GM13976 (cell line): ENCODE measurements around the gene BCLAF3.

ENCODE experiments used
- DNase-seq: peaks from one replicate; pipeline ENCODE4 v3.0.0; 2012; ENCODE audit warnings: low spot score
- in situ Hi-C: fragments of 300-500 bp; cut with MboI; formaldehyde crosslinking; loops from one replicate; pipeline ENCODE4 v1.12.0; 2022; ENCODE audit warnings: low sequenced_read_pairs, mixed read lengths, inconsistent platforms; ENCODE audit not compliant: unreplicated experiment
- TF ChIP-seq, protein P1 (sequence below): IDR thresholded peaks from 2 replicates; pipeline ENCODE4 v1.5.1; 2012; ENCODE audit warnings: borderline replicate concordance, mild to moderate bottlenecking; ENCODE audit not compliant: insufficient read depth; ENCODE audit errors: extremely low read depth, missing control alignments, control extremely low read depth

BCLAF3 gene

DNA sequence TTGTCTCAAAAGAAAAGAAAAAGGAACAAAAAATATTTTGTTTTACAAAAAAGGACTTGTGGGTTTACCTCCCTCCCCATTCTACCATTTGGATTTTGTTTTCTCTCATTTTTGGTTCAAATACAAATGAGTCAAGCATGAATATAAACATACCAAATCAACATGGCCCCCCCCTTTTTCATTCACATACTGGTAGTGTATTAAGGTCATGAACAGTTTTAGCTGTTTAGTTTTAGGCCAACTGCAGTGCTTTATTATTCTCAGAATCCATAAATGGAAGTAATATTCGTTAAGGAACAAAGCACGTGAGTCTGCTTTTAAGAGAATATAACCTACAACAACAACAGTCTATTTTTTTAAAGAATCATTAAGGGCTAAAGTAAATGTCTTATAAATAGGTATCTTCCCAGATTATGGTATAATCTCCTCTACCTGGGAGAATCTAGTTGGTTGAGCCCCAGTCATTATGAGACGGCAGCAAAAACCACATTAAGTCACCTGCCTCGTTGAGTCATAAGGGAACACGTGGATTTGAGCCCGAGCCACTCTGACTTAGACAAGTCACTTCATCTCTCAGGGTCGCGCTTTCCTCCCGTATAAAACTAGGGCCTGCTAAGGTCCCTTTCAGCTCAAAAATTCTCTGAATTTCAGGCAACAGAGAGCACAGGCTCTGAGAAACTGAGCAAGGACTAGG, 26.7 kb downstream of the BCLAF3 start:
- TF ChIP-seq, protein P1, sequence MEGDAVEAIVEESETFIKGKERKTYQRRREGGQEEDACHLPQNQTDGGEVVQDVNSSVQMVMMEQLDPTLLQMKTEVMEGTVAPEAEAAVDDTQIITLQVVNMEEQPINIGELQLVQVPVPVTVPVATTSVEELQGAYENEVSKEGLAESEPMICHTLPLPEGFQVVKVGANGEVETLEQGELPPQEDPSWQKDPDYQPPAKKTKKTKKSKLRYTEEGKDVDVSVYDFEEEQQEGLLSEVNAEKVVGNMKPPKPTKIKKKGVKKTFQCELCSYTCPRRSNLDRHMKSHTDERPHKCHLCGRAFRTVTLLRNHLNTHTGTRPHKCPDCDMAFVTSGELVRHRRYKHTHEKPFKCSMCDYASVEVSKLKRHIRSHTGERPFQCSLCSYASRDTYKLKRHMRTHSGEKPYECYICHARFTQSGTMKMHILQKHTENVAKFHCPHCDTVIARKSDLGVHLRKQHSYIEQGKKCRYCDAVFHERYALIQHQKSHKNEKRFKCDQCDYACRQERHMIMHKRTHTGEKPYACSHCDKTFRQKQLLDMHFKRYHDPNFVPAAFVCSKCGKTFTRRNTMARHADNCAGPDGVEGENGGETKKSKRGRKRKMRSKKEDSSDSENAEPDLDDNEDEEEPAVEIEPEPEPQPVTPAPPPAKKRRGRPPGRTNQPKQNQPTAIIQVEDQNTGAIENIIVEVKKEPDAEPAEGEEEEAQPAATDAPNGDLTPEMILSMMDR: no peak
- DNase-seq: peak; percentile 28
- in situ Hi-C loops: no loop called here

DNA sequence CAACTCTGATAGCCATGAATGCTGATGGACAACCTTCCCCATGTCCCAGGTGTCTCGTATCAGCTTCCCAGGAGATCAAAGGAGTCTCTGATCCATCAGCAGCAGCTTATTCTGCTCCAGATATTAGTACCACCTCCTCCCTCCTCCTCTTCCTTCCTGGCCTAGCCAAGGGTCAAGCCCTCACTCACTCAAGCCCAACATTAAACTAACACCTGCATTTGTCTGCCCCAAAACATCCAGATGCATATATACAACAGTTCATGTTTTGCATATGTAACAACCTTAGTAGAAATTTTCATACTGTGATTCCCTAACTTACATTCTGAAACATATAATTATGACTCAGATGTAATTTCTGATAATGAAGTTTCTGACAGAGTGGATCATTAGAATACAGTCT, 29.9 kb downstream of the BCLAF3 start:
- TF ChIP-seq, protein P1: no peak
- in situ Hi-C loops: no loop called here
- DNase-seq: no peak

DNA sequence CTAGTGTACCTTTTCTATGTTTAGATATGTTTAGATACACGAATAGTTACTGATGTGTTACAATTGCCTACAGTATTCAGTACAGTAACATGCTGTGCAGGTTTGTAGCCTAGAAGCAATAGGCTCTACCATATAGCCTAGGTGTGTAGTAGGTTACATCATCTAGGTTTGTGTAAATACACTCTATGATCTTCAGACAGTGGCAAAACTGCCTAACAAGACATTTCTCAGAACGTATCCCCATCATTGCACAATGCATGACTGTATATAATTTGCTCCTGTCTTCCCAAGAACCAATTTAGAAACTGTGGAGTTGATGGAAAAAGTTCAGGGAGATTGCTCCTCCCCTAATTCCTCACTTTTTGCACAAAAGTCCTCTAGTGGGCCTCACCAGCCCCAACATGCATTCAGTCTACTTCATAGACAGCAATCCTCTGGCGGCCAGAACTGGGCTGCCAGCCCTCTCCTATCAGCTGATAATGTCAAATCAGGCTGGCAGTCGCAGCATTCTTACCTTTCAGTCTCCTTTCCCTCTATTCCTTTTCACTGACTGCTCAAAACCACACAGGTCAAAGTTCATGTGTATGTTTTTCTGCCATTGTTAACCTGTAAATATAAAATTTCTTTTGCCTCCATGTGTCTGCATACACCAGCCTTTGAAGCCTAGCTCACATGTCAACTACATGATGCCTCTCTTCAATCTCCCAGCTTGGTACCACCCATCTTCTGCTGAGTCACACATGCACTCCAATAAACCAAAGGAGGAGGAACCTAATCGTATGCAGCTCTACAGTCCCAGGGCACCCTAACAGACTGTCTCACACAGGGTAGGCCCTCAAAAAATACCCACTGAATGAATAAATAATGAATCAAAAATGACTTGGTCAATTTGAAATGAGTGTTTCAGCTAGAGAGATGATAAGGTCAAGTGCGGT, 32.0 kb downstream of the BCLAF3 start:
- TF ChIP-seq, protein P1: no peak
- in situ Hi-C loops: no loop called here
- no peak for DNase-seq

DNA sequence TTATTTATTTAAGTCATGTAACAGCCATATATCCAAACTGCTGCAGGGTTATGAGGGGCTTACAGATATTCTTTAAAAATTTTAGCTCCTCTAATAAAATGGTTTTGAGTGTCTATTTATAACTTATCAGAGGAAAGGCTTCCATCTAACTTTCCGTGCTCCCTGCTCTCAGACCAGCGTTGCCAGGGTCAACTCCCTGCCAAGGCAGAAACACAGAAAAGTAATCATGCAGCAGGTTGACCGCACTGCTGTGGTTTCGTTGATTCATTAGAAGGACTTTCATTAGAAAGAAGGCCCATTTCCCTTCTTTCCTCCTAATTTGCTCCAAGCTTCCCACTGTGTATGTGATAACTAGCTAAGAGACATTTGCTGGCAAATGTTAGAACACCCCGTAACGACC, 33.9 kb downstream of the BCLAF3 start:
- TF ChIP-seq, protein P1: no peak
- DNase-seq: no peak
- in situ Hi-C loops: no loop called here

DNA sequence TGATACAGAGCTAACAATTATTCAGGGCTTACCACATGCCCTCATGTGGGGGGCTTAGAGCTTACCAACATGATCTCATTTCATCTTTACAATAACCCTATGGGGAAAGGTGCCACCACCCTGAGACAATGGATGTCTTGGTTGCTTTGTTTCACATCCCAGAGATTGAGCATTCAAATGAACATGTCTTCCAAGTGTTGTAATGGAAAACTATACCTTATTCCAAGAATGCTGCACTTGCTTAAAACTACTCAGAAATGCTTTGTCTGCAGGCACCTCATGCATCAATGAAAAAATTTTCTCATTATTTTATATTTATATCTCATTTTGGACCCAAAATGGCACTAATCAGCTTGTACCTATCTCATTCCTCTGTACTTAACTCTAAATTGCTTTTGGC, 34.6 kb downstream of the BCLAF3 start:
- in situ Hi-C loops: no loop called here
- DNase-seq: no peak
- TF ChIP-seq, protein P1: no peak

DNA sequence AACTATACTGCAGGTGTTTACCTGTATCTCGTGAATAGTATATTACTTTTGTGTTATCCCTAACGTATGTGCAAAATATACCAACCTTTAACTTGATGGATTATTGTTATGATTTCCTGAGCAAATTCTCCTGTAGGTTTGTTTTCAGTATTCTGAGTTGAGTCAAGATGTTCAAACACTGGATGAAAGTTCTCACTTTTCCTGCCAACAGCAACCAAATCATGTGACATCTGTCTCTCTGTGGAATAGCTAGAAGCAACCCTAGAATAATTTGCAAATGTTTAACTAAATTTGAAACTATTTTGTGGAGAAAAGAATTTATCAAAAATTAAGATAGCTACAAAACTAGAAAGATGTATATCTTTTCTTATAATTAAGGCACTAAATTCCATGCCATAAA, 35.6 kb downstream of the BCLAF3 start:
- TF ChIP-seq, protein P1: no peak
- in situ Hi-C loops: no loop called here
- DNase-seq: no peak
